NCI-H2171 (cell line): ENCODE measurements around the gene CYP2A6.

Experiments used
- DNase-seq: peaks from one replicate; lab custom pipeline; 2025; lab: John Stamatoyannopoulos, UW

CYP2A6 gene

GRCh38 chr19:40801426-40802299 lies 48.6 kb downstream of the CYP2A6 start:
- no peak for DNase-seq

DNA sequence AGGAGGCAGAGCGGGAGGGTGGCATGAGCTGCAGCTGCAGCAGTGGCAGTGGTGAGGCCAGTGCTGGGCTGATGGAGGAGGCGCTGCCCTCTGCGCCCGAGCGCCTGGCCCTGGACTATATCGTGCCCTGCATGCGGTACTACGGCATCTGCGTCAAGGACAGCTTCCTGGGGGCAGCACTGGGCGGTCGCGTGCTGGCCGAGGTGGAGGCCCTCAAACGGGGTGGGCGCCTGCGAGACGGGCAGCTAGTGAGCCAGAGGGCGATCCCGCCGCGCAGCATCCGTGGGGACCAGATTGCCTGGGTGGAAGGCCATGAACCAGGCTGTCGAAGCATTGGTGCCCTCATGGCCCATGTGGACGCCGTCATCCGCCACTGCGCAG lies 49.3 kb downstream of the CYP2A6 start:
- DNase-seq: no peak

DNA sequence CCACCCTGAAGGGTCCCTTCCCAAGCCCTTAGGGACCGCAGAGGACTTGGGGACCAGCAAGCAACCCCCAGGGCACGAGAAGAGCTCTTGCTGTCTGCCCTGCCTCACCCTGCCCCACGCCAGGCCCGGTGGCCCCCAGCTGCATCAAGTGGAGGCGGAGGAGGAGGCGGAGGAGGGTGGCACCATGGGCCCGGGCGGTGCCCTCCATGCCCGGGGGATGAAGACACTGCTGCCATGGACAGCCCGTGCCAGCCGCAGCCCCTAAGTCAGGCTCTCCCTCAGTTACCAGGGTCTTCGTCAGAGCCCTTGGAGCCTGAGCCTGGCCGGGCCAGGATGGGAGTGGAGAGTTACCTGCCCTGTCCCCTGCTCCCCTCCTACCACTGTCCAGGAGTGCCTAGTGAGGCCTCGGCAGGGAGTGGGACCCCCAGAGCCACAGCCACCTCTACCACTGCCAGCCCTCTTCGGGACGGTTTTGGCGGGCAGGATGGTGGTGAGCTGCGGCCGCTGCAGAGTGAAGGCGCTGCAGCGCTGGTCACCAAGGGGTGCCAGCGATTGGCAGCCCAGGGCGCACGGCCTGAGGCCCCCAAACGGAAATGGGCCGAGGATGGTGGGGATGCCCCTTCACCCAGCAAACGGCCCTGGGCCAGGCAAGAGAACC lies 49.8 kb downstream of the CYP2A6 start:
- DNase-seq: no peak

- DNase-seq: no peak
Measured at GRCh38 chr19:40799558-40800338, 50.5 kb downstream of the CYP2A6 start.

GRCh38 chr19:40798683-40799557 lies 51.3 kb downstream of the CYP2A6 start, which contains the start of gene EGLN2:
Gene EGLN2, plus strand, starts transcription at chr19:40799191. Its CDS starts 1,382 bp downstream, at chr19:40800573.
- peak; percentile 99 for DNase-seq

DNA sequence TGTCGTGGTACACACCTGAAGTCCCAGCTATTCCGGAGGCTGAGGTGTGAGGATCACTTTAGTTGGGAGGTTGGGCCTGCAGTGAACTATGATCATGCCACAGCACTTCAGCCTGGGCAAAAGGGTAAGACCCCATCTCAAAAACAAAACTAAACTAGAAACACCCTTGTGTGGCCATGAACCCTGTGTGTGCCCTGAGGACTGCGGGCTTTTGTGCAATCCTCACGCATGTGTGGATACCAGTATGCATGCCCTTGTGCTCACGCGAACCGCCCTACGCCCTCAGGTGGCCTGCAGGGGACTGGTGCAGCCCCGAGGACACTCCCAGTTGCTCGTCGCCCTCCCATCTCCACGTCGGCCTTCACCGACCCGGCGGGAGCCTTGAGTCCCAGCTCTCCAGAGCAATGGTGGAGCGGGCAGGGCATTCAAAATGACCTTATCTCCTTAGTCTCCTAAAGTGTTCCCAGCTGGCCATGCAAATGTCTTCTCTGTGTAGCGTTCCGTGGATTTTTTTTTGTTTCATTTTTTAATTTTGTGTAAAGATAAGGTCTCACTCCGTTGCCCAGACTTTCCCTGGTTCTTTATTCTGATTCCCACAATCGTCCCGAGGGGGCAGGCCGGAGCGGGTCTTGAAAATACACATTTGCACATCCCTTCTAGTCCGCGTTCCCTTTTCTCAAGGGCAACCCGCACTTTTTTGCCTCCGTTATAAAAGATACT lies 52.1 kb downstream of the CYP2A6 start:
- DNase-seq: no peak

DNA sequence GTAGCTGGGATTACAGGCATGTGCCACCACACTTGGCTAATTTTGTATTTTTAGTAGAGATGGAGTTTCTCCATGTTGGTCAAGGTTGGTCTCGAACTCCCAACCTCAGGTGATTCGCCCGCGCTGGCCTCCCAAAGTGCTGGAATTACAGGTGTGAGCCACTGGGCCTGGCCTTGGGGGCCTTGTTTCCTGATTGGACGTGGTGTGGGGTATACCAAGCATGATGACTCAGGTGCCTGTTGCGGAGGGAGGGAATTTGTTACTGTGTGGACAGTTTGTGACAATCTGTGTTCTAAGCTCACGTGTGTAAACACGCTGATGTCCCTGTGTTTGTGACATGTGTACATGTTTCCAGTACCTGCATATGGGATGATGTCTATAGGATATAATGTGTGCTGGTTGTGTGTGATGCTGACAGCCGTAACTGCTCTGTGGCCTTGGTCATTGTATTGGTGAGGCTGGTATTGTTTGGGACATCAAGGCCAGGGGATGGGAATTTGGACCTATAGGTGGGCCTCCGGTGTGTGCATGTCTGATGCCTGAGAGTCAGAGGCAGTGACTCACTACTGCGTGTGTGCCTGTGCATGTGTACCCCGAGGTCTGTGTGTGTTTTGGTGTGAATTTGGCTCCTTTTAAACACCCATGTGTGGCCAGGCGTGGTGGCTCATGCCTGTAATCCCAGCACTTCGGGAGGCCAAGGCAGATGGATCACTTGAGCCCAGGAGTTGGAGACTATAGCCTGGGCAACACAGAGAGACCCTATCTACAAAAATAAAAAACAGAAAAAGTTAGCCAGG lies 52.9 kb downstream of the CYP2A6 start:
- no peak for DNase-seq
